Measurements from ENCODE around the gene TMEM168.

The TMEM168 gene

DNA sequence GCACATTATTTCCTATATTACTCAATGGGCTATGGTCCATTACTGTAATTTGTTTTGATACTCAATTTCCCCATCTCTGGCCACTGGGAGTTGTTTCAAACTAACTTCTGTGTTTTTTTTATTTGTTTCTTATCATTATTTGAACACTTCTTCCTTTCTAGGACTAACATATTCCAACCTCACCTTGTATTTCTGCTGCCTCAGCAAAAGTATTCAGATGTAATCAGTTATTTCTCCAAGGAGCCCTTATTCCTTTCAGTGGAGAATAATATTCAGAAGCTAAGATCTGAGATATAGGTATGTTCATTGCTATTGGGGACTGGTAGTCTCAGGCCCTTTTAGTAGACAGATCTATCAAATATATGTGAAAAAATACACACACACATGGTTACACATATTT is 36.9 kb downstream of the TMEM168 start:
- Histone ChIP-seq H2BK120ac (ENCODE audit: low read depth, low read length) (no peak overlapping the region), H2BK5ac (ENCODE audit: low read length) (no peak overlapping the region), H3K4me2 (ENCODE audit: insufficient read depth, low read length, poor library complexity, severe bottlenecking) (no peak overlapping the region), H2BK15ac (ENCODE audit: low read length) (no peak overlapping the region), H4K8ac (ENCODE audit: low read depth, low read length) (no peak overlapping the region), H3K9ac (ENCODE audit: low read depth, low read length, poor library complexity) (no peak overlapping the region), H3K27me3 (ENCODE audit: control insufficient read depth in 3 of 3, insufficient read depth in 3 of 3, low read depth in 1 of 3, low read length in 3 of 3) (no peaks in the 10 kb centered on the region), H3K23ac (ENCODE audit: low read depth, low read length, poor library complexity) (no peak overlapping the region), H4K91ac (ENCODE audit: low read depth, low read length, poor library complexity) (no peak overlapping the region), H3K9me3 (replicated peaks in 1 of 2; ENCODE audit: control insufficient read depth in 2 of 2, insufficient read depth in 1 of 2, low read depth in 1 of 2, low read length in 2 of 2) (no peaks in the 10 kb centered on the region), H3K14ac (ENCODE audit: low read length) (no peak overlapping the region), H3K79me1 (ENCODE audit: low read depth, low read length) (no peaks in the 10 kb centered on the region), H2BK12ac (ENCODE audit: low read length) (no peak overlapping the region), H3K36me3 (replicated peaks in 1 of 2; ENCODE audit: control insufficient read depth in 2 of 2, insufficient read depth in 2 of 2, low read length in 2 of 2) (no peaks in the 10 kb centered on the region), H2AK5ac (ENCODE audit: low read depth, low read length) (no peak overlapping the region), H3K4ac (ENCODE audit: low read length) (no peak overlapping the region), H3K18ac (ENCODE audit: low read length) (no peak overlapping the region), H3K4me1 (ENCODE audit: control insufficient read depth in 2 of 2, insufficient read depth in 1 of 2, low read depth in 1 of 2, low read length in 2 of 2) (no peaks in the 10 kb centered on the region), H3K27ac (replicated peaks; ENCODE audit: low read length) (no peak overlapping the region), H3K4me3 (ENCODE audit: low read length in 2 of 2) (no peak overlapping the region), H2AFZ (ENCODE audit: low read length) (no peak overlapping the region)
- no peak for DNase-seq (ENCODE audit: low spot score)

- DNase-seq (ENCODE audit: low spot score), result no peak
- Histone ChIP-seq H3K4me2 (ENCODE audit: insufficient read depth, low read length, poor library complexity, severe bottlenecking) (no peak overlapping the region), H3K27me3 (ENCODE audit: control insufficient read depth in 3 of 3, insufficient read depth in 3 of 3, low read depth in 1 of 3, low read length in 3 of 3) (no peaks in the 10 kb centered on the region), H2BK120ac (ENCODE audit: low read depth, low read length) (no peak overlapping the region), H3K36me3 (replicated peaks in 1 of 2; ENCODE audit: control insufficient read depth in 2 of 2, insufficient read depth in 2 of 2, low read length in 2 of 2) (no peaks in the 10 kb centered on the region), H3K9ac (ENCODE audit: low read depth, low read length, poor library complexity) (no peak overlapping the region), H3K27ac (replicated peaks; ENCODE audit: low read length) (no peak overlapping the region), H2AK5ac (ENCODE audit: low read depth, low read length) (no peak overlapping the region), H4K8ac (ENCODE audit: low read depth, low read length) (no peak overlapping the region), H4K91ac (ENCODE audit: low read depth, low read length, poor library complexity) (no peak overlapping the region), H3K9me3 (replicated peaks in 1 of 2; ENCODE audit: control insufficient read depth in 2 of 2, insufficient read depth in 1 of 2, low read depth in 1 of 2, low read length in 2 of 2) (no peaks in the 10 kb centered on the region), H3K18ac (ENCODE audit: low read length) (no peak overlapping the region), H3K4ac (ENCODE audit: low read length) (no peak overlapping the region), H3K23ac (ENCODE audit: low read depth, low read length, poor library complexity) (no peak overlapping the region), H2BK5ac (ENCODE audit: low read length) (no peak overlapping the region), H3K4me3 (ENCODE audit: low read length in 2 of 2) (no peak overlapping the region), H3K14ac (ENCODE audit: low read length) (no peak overlapping the region), H2BK12ac (ENCODE audit: low read length) (no peak overlapping the region), H3K4me1 (ENCODE audit: control insufficient read depth in 2 of 2, insufficient read depth in 1 of 2, low read depth in 1 of 2, low read length in 2 of 2) (no peaks in the 10 kb centered on the region), H2BK15ac (ENCODE audit: low read length) (no peak overlapping the region), H2AFZ (ENCODE audit: low read length) (no peak overlapping the region), H3K79me1 (ENCODE audit: low read depth, low read length) (no peaks in the 10 kb centered on the region)
- no CpG with 5 or more reads among the region's 3 CpGs for WGBS, 2 donors (ENCODE audit: extremely low coverage in 2 of 2, insufficient read length in 2 of 2, insufficient replicate concordance in 1 of 2)
Observed at GRCh38 chr7:112752576-112752975, 37.6 kb downstream of the TMEM168 start.

GRCh38 chr7:112749775-112750174 is 40.4 kb downstream of the TMEM168 start:
- WGBS, 2 donors (ENCODE audit: extremely low coverage in 2 of 2, insufficient read length in 2 of 2, insufficient replicate concordance in 1 of 2), result no CpG with 5 or more reads among the region's 2 CpGs
- H3K27me3 ChIP-seq (ENCODE audit: control insufficient read depth in 3 of 3, insufficient read depth in 3 of 3, low read depth in 1 of 3, low read length in 3 of 3), result no peaks in the 10 kb centered on the region
- no peaks in the 10 kb centered on the region for H3K9me3 ChIP-seq (replicated peaks in 1 of 2; ENCODE audit: control insufficient read depth in 2 of 2, insufficient read depth in 1 of 2, low read depth in 1 of 2, low read length in 2 of 2)
- no peak overlapping the region for H2BK15ac ChIP-seq (ENCODE audit: low read length)
- no peak overlapping the region for H3K27ac ChIP-seq (replicated peaks; ENCODE audit: low read length)
- no peak overlapping the region for H3K4me3 ChIP-seq (ENCODE audit: low read length in 2 of 2)
- H3K79me1 ChIP-seq (ENCODE audit: low read depth, low read length), result no peaks in the 10 kb centered on the region
- no peaks in the 10 kb centered on the region for H3K4me1 ChIP-seq (ENCODE audit: control insufficient read depth in 2 of 2, insufficient read depth in 1 of 2, low read depth in 1 of 2, low read length in 2 of 2)
- H4K91ac ChIP-seq (ENCODE audit: low read depth, low read length, poor library complexity), result no peak overlapping the region
- no peak overlapping the region for H4K8ac ChIP-seq (ENCODE audit: low read depth, low read length)
- no peak overlapping the region for H3K4ac ChIP-seq (ENCODE audit: low read length)
- H3K18ac ChIP-seq (ENCODE audit: low read length), result no peak overlapping the region
- H2BK120ac ChIP-seq (ENCODE audit: low read depth, low read length), result no peak overlapping the region
- H2BK5ac ChIP-seq (ENCODE audit: low read length), result no peak overlapping the region
- H3K23ac ChIP-seq (ENCODE audit: low read depth, low read length, poor library complexity), result no peak overlapping the region
- H3K14ac ChIP-seq (ENCODE audit: low read length), result no peak overlapping the region
- no peak overlapping the region for H2BK12ac ChIP-seq (ENCODE audit: low read length)
- H2AFZ ChIP-seq (ENCODE audit: low read length), result no peak overlapping the region
- H3K9ac ChIP-seq (ENCODE audit: low read depth, low read length, poor library complexity), result no peak overlapping the region
- no peak for DNase-seq (ENCODE audit: low spot score)
- no peak overlapping the region for H2AK5ac ChIP-seq (ENCODE audit: low read depth, low read length)
- no peaks in the 10 kb centered on the region for H3K36me3 ChIP-seq (replicated peaks in 1 of 2; ENCODE audit: control insufficient read depth in 2 of 2, insufficient read depth in 2 of 2, low read length in 2 of 2)
- no peak overlapping the region for H3K4me2 ChIP-seq (ENCODE audit: insufficient read depth, low read length, poor library complexity, severe bottlenecking)

GRCh38 chr7:112748381-112748780 is 41.8 kb downstream of the TMEM168 start:
- Histone ChIP-seq H3K4ac (ENCODE audit: low read length) (no peak overlapping the region), H2BK15ac (ENCODE audit: low read length) (no peak overlapping the region), H3K4me2 (ENCODE audit: insufficient read depth, low read length, poor library complexity, severe bottlenecking) (no peak overlapping the region), H4K8ac (ENCODE audit: low read depth, low read length) (no peak overlapping the region), H3K9me3 (replicated peaks in 1 of 2; ENCODE audit: control insufficient read depth in 2 of 2, insufficient read depth in 1 of 2, low read depth in 1 of 2, low read length in 2 of 2) (no peaks in the 10 kb centered on the region), H4K91ac (ENCODE audit: low read depth, low read length, poor library complexity) (no peak overlapping the region), H3K36me3 (replicated peaks in 1 of 2; ENCODE audit: control insufficient read depth in 2 of 2, insufficient read depth in 2 of 2, low read length in 2 of 2) (no peaks in the 10 kb centered on the region), H3K9ac (ENCODE audit: low read depth, low read length, poor library complexity) (no peak overlapping the region), H3K4me3 (ENCODE audit: low read length in 2 of 2) (no peak overlapping the region), H2AK5ac (ENCODE audit: low read depth, low read length) (no peak overlapping the region), H2BK12ac (ENCODE audit: low read length) (no peak overlapping the region), H3K23ac (ENCODE audit: low read depth, low read length, poor library complexity) (no peak overlapping the region), H3K27me3 (ENCODE audit: control insufficient read depth in 3 of 3, insufficient read depth in 3 of 3, low read depth in 1 of 3, low read length in 3 of 3) (no peaks in the 10 kb centered on the region), H3K27ac (replicated peaks; ENCODE audit: low read length) (no peak overlapping the region), H2AFZ (ENCODE audit: low read length) (no peak overlapping the region), H3K4me1 (ENCODE audit: control insufficient read depth in 2 of 2, insufficient read depth in 1 of 2, low read depth in 1 of 2, low read length in 2 of 2) (no peaks in the 10 kb centered on the region), H3K14ac (ENCODE audit: low read length) (no peak overlapping the region), H3K18ac (ENCODE audit: low read length) (no peak overlapping the region), H2BK120ac (ENCODE audit: low read depth, low read length) (no peak overlapping the region), H2BK5ac (ENCODE audit: low read length) (no peak overlapping the region), H3K79me1 (ENCODE audit: low read depth, low read length) (no peaks in the 10 kb centered on the region)
- no peak for DNase-seq (ENCODE audit: low spot score)
